ENCODE measurements around the gene PAK1IP1. TPM values are rescaled to one million over a fixed set of nuclear protein-coding genes. Genes with fewer than 3 reads are reported as not detected.

Gene PAK1IP1
- total RNA-seq (2014; rRNA removed; shearing (Covaris generic)), result 33.3 and 35.5 TPM in 2 replicates

GRCh38 chr6:10694302-10695085, at the start of gene PAK1IP1, which contains the start of gene C6orf52:
Gene PAK1IP1 (plus strand): TSS chr6:10694972. CDS start chr6:10694986, 14 bp downstream.
Gene C6orf52 (minus strand): TSS chr6:10694616. CDS start chr6:10687550, 7,066 bp downstream.

DNA sequence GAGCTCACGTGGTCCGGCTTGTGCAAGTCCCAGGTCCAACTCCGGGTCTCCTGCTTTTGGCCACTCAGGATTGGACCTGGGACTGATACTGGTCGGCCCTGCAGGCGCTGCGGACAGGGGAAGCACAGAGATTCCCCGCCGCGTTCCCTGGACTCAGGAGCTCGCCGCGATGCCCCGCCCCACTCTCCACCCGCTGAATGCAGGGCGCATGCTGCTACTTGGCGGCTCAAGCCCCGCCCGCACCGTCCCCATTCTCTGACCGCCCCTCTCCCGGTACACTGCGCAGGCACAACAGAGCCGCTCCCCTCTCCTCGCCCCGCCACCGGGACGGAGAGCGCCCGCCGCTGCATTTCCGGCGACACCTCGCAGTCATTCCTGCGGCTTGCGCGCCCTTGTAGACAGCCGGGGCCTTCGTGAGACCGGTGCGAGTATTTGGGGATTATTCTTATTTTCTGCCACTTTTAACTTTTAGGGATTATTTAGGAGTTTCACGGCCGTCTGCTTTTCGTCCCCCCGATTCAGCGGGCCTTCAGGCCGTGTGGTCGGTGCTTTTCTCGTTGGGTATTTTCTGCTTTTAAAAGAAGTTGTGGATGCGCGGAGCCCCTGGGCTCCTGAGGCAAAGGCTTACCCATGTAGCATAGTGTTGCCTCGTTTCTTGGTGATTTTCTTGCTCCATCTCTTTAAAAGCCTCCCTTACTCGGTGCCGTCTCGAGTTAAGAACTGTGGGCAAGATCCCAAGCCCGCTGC, 28.2 kb downstream of the PAK1IP1 start, which contains the start of gene TMEM14C:
Gene TMEM14C, plus strand, starts transcription at position 251 of the 747 bp plus-strand sequence. CDS start 1,544 bp downstream, outside the sequence.

DNA sequence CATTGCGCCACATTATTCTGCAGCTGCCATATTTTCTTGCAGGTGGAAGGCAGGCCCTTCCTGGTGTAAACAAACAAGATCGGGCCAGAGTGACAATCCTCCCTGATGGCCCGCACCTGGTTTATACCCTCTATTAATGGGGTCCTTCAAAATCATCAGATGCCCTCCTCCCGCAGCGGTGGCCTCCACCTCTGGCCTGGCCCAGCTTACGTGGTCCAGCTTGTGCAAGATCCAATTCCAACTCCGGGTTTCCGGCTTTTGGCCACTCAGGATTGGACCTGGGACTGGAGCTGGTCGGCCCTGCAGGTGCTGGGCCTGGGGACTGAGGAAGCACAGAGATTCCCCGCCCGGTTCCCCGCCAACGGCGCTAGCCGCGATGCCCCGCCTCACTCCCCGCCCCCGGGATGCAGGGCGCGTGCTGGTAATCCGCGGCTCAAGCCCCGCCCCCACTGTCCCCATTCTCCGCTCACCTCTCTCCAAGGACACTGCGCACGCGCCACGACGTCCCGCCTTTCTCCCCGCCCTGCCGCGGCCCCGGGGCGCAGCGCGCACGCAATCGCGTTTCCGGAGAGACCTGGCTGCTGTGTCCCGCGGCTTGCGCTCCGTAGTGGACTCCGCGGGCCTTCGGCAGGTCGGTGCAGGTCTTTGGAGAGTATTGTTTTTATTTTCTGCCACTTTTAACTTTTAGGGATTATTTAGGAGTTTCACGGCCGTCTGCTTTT, 52.6 kb downstream of the PAK1IP1 start, which contains the start of gene TMEM14B:
Gene TMEM14B, plus strand, starts transcription at position 555 of the 722 bp plus-strand sequence. CDS start 1,441 bp downstream, outside the sequence.

Small RNAs within 50 kb of the gene (small RNA-seq; reads per million reads assigned to genes)
- gene RF00019 (not detected), gene RNA5SP203 (not detected)

Other genes with a start within 250 kb of the PAK1IP1 start
- 4.5 and 5.4 TPM in 2 replicates for gene GCNT2, start 173.6 kb upstream of the PAK1IP1 start, total RNA-seq (2014; rRNA removed; shearing (Covaris generic))
- 0.34 and 0.82 TPM in 2 replicates for gene C6orf52, start 356 bp upstream of the PAK1IP1 start, total RNA-seq (2014; rRNA removed; shearing (Covaris generic))
- 63.7 and 72.4 TPM in 2 replicates for gene TMEM14C, start 28.1 kb downstream of the PAK1IP1 start, total RNA-seq (2014; rRNA removed; shearing (Covaris generic))
- gene TMEM14B, start 52.8 kb downstream of the PAK1IP1 start, total RNA-seq (2014; rRNA removed; shearing (Covaris generic)), result 58.5 and 65.8 TPM in 2 replicates
- 0.05 and 0.11 TPM in 2 replicates for gene MAK, start 143.6 kb downstream of the PAK1IP1 start, total RNA-seq (2014; rRNA removed; shearing (Covaris generic))
- gene GCM2, start 187.1 kb downstream of the PAK1IP1 start, total RNA-seq (2014; rRNA removed; shearing (Covaris generic)), result not detected in 2 replicates
- gene SYCP2L, start 192.1 kb downstream of the PAK1IP1 start, total RNA-seq (2014; rRNA removed; shearing (Covaris generic)), result 1.8 and 2.7 TPM in 2 replicates